Thyroid gland (tissue), 4 donors: ENCODE results near the gene RARG.

ENCODE experiments used
- CTCF ChIP-seq, 6 experiments: fragments of 200-600 bp in 3 of 6; fragments of 450-650 bp in 3 of 6; sonication (generic) in 3 of 6; IDR thresholded peaks; one replicate each; pipeline ENCODE4 v1.5.1; 2016 to 2019; ENCODE audit warnings: antibody characterized with exemption in 6 of 6, mild to moderate bottlenecking in 2 of 6, inconsistent platforms in 1 of 6, moderate library complexity in 1 of 6
- POLR2A ChIP-seq, 2 donors: fragments of 450-650 bp; IDR thresholded peaks; one replicate each; pipeline ENCODE4 v1.6.1; 2017; ENCODE audit warnings: antibody characterized with exemption in 2 of 2, mild to moderate bottlenecking in 2 of 2, moderate library complexity in 1 of 2

GRCh38 chr12:53208435-53208834 lies 23.6 kb downstream of the RARG start:
- TF ChIP-seq CTCF (IDR thresholded peaks at IDR 0.05) (no peak), POLR2A (IDR thresholded peaks at IDR 0.05) (no peak)
